GM12874 (cell line): ENCODE data around the gene PRKCZ.

Experiments
- TF ChIP-seq, protein P1 (sequence below): IDR thresholded peaks from 2 replicates; pipeline ENCODE4 v1.5.1; 2011; ENCODE audit warnings: low read depth, mild to moderate bottlenecking, control low read depth, low read length, moderate library complexity; ENCODE audit not compliant: insufficient read depth

The PRKCZ gene

DNA sequence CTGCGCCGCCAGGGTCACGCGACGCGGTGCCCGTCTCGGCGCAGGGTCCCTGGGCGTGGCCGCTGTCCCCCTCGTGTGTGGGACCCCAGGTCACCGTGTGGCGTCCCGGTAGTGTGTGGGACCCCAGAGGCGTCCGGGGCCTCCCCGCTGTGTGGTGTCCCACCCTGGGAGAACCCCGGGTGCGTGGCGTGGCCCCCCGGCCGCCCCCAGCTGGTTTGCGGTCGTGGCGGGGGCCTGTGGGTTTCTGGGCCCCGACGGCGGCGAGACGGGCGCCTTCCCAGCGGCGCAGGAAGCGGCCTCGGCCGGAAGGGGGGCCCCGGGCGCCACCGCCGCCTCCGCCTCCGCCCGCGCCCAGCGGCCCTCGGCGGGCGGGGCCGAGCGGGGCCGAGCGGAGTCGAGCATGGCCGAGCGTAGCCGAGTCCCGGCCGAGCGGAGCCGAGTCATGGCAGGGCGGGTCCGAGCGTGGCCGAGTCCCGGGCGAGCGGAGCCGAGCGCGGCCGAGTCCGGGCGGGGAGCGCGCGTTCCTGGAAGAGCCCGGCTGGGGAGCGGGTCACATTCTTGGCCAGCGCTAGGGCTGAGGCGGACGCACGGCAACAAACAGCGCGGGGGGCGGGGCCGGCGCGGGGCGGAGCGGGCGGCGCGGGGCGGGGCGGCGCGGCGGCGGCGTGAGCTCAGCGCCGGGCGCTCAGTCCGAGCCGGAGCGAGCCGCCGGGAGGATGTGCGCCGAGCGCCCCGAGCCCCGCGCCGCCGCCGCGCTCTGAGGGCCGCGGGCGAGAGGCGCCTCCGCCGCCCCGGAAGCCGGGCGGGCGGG lies 177.3 kb downstream of the PRKCZ start:
- TF ChIP-seq, protein P1, sequence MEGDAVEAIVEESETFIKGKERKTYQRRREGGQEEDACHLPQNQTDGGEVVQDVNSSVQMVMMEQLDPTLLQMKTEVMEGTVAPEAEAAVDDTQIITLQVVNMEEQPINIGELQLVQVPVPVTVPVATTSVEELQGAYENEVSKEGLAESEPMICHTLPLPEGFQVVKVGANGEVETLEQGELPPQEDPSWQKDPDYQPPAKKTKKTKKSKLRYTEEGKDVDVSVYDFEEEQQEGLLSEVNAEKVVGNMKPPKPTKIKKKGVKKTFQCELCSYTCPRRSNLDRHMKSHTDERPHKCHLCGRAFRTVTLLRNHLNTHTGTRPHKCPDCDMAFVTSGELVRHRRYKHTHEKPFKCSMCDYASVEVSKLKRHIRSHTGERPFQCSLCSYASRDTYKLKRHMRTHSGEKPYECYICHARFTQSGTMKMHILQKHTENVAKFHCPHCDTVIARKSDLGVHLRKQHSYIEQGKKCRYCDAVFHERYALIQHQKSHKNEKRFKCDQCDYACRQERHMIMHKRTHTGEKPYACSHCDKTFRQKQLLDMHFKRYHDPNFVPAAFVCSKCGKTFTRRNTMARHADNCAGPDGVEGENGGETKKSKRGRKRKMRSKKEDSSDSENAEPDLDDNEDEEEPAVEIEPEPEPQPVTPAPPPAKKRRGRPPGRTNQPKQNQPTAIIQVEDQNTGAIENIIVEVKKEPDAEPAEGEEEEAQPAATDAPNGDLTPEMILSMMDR, result no peak

DNA sequence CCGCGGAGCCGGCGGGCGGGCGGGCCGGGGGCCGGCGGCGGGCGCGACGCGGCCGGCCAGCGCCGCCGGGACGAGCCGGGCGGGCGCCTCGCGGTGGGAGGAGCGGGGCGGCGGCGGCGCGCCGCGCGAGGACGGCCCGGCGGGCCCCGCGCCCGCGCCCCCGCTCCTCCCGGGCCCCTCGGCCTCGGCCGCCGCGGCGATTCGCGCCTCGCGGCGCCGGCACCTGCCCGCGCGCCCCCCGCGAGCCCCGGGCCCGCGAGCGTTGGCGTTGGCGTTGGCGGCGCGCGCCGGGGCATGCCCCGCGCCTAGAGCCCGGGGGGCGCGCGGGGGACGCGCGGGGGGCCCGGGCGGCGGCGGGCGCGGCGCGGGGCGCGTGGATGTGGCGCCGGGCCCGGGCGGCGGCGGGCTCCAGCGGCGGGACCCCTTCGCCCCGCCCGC lies 178.0 kb downstream of the PRKCZ start, which contains the start of gene SKI:
Gene SKI, plus strand, starts transcription at position 163 of the 438 bp plus-strand sequence. CDS start 448 bp downstream, outside the sequence.
- TF ChIP-seq, protein P1, result no peak

DNA sequence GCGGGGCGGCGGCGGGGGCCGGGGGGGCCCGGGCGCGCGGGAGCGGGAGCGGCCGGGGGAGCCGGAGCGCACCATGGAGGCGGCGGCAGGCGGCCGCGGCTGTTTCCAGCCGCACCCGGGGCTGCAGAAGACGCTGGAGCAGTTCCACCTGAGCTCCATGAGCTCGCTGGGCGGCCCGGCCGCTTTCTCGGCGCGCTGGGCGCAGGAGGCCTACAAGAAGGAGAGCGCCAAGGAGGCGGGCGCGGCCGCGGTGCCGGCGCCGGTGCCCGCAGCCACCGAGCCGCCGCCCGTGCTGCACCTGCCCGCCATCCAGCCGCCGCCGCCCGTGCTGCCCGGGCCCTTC lies 178.5 kb downstream of the PRKCZ start:
- TF ChIP-seq, protein P1, result no peak

DNA sequence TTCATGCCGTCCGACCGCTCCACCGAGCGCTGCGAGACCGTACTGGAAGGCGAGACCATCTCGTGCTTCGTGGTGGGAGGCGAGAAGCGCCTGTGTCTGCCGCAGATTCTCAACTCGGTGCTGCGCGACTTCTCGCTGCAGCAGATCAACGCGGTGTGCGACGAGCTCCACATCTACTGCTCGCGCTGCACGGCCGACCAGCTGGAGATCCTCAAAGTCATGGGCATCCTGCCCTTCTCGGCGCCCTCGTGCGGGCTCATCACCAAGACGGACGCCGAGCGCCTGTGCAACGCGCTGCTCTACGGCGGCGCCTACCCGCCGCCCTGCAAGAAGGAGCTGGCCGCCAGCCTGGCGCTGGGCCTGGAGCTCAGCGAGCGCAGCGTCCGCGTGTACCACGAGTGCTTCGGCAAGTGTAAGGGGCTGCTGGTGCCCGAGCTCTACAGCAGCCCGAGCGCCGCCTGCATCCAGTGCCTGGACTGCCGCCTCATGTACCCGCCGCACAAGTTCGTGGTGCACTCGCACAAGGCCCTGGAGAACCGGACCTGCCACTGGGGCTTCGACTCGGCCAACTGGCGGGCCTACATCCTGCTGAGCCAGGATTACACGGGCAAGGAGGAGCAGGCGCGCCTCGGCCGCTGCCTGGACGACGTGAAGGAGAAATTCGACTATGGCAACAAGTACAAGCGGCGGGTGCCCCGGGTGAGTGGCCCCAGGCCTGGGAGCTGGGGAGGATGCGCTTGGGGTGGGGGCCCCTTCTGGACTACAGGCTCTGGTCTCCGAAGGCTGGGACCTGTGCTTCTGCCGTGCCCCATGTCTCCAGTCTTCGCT lies 179.0 kb downstream of the PRKCZ start:
- TF ChIP-seq, protein P1, result 0 out of 2 replicates have a peak, but pooled peaks have one; percentile 13

DNA sequence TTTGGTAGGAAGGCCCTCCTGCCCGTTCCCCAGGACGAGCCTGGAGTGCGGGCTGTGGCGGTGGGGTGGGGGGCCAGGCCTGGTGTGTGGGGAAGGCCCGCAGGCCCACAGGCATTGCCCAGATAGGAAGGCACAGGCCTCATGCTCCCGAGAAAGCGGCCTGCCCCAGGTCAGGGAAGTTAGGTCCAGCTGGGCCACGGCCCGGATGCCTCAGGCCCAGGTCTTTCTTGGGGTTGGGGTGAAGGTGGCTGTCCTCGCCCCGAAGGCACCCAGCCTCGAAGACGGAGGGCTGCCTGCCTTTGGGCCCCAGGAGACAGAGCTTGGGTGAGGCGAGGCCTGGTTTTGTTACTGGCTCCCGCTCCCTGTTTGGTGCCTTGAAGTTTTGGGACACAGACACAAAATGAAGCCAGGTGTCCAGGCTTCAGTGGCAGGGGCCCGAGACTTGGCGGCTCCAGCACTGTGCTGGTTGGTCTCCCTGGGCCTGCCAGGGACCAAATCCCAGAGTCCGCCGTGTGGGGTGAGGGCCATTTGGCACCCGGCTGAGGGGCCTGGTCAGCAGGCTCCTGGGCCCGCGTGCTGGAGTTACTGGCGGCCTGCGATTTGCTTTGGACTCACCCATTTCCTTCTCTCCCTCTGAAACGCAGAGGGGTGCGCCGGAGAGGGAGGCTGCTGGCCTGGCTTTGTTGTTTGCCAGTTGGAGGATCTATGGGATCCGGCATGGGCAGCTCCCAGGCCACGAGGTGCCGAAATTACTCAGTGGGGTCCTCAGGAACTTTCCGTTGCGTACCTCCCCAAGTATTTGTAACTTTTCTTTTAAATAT lies 179.9 kb downstream of the PRKCZ start:
- TF ChIP-seq, protein P1, result no peak

DNA sequence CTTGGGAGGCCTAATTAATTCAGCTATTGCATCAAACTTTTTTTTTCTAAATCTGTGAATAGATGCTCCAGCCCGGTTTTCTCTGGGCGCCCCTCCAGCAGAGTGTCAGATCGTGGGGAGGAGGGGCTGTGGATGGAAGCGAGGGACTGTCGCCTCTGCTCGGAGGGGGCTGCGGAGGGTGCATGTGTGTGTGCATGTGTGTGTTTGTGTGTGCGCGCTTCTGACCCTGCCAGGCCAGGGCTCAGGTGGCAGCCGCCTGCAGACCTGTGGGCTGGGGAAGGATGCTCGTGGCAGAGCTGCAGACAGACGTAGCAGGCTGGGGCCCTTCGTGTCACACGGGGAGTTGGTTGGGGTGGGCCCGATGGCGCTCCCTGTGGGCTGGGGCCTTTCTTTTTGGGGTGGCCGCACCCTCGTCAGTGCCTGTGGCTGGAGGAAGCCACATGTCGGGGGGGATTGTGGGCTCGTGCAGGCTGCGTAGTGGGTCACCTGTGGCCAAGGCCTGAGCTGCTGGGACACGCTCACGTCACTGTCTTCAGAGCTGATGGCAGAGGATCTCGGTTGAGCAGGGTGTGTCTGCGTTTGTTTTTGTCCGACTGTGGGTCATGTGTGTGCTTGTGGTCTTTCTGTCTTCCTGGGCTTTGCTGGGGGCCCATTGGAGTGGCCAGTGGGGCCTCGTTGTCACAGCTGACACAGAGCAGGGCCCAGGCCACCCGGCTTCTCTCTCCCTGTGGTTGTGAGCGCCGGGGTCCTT lies 180.7 kb downstream of the PRKCZ start:
- TF ChIP-seq, protein P1, result no peak
